GM12872 (cell line): ENCODE results near the gene CDK17.

Experiments used
- CTCF ChIP-seq: IDR thresholded peaks from 3 replicates; pipeline ENCODE4 v1.5.1; 2011; ENCODE audit warnings: low read depth, mild to moderate bottlenecking, low read length, moderate library complexity; ENCODE audit not compliant: insufficient read depth

The CDK17 gene

GRCh38 chr12:96260231-96260630 is 140.0 kb downstream of the CDK17 start:
- TF ChIP-seq CTCF: no peak

- TF ChIP-seq CTCF: no peak
Observed at GRCh38 chr12:96258104-96258961, 141.9 kb downstream of the CDK17 start.

GRCh38 chr12:96257550-96258103 is 142.6 kb downstream of the CDK17 start:
- TF ChIP-seq CTCF: no peak

GRCh38 chr12:96256672-96257361 is 143.4 kb downstream of the CDK17 start:
- TF ChIP-seq CTCF: no peak

- TF ChIP-seq CTCF: no peak
Observed at GRCh38 chr12:96255077-96255476, 145.2 kb downstream of the CDK17 start.

- no peak for TF ChIP-seq CTCF
Observed at GRCh38 chr12:96250119-96250685, 150.0 kb downstream of the CDK17 start.

GRCh38 chr12:96249196-96250118 is 150.8 kb downstream of the CDK17 start:
- TF ChIP-seq CTCF: no peak
